Coronary artery (tissue), 2 donors: Measurements from ENCODE around the gene TSPAN18.

Experiments used
- DNase-seq: peaks from one replicate; pipeline ENCODE4 v3.0.0-alpha.2; 2017; ENCODE audit warnings: low spot score
- H3K27ac ChIP-seq, 2 donors: fragments of 200-600 bp; sonication (generic); one replicate each; pipeline ENCODE4 v1.5.1; 2016 to 2019
- H3K4me3 ChIP-seq: fragments of 200-600 bp; sonication (generic); 2 replicates; pipeline ENCODE4 v1.5.1; 2016; ENCODE audit warnings: mild to moderate bottlenecking, moderate library complexity
- TF ChIP-seq, protein P1 (sequence below): fragments of 200-600 bp; sonication (generic); IDR thresholded peaks from one replicate; pipeline ENCODE4 v1.5.1; 2019; ENCODE audit warnings: antibody characterized with exemption

TSPAN18 gene

GRCh38 chr11:44893846-44894617 lies 167.3 kb downstream of the TSPAN18 start:
- Histone ChIP-seq H3K4me3 (peak overlapping the region; percentile 18), H3K27ac (peak overlapping the region in 1 of 2 donors; percentile 46)
- no peak for DNase-seq

GRCh38 chr11:44899959-44900358 lies 173.2 kb downstream of the TSPAN18 start:
- TF ChIP-seq, protein P1, sequence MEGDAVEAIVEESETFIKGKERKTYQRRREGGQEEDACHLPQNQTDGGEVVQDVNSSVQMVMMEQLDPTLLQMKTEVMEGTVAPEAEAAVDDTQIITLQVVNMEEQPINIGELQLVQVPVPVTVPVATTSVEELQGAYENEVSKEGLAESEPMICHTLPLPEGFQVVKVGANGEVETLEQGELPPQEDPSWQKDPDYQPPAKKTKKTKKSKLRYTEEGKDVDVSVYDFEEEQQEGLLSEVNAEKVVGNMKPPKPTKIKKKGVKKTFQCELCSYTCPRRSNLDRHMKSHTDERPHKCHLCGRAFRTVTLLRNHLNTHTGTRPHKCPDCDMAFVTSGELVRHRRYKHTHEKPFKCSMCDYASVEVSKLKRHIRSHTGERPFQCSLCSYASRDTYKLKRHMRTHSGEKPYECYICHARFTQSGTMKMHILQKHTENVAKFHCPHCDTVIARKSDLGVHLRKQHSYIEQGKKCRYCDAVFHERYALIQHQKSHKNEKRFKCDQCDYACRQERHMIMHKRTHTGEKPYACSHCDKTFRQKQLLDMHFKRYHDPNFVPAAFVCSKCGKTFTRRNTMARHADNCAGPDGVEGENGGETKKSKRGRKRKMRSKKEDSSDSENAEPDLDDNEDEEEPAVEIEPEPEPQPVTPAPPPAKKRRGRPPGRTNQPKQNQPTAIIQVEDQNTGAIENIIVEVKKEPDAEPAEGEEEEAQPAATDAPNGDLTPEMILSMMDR: no peak
- no peak overlapping the region for H3K4me3 ChIP-seq
- no peak overlapping the region for H3K27ac ChIP-seq
- no peak for DNase-seq

More at GRCh38 chr11:44893846-44894617, 167.3 kb downstream of the TSPAN18 start:
- TF ChIP-seq, protein P1: peak; percentile 45

- no peak overlapping the region for H3K27ac ChIP-seq
Observed at GRCh38 chr11:44901120-44901633, 174.4 kb downstream of the TSPAN18 start.

DNA sequence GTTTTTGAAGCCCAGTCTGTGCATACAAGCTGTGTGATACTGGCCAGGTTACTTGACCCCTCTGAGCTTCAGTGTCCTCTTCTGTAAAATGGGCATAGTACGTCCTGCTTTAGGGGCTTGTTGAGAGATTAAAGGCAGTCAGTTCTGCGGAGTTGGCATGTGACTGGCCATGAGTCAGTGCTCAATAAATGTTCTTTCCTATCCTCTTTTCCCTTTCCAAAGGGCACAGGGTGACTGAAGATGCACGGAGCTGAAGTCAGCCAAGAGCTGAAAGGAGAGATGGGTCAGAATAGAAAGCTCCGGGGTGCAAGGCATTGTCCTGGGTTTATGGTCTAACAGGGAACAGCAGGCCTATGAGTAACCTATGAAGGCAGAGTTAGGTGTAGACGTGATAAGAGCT lies 175.0 kb downstream of the TSPAN18 start:
- TF ChIP-seq, protein P1: no peak
- DNase-seq: no peak
- Histone ChIP-seq H3K4me3 (no peak overlapping the region), H3K27ac (no peak overlapping the region)

More at GRCh38 chr11:44901120-44901633, 174.4 kb downstream of the TSPAN18 start:
- DNase-seq: no peak
- no peak overlapping the region for H3K4me3 ChIP-seq
- TF ChIP-seq, protein P1: no peak

DNA sequence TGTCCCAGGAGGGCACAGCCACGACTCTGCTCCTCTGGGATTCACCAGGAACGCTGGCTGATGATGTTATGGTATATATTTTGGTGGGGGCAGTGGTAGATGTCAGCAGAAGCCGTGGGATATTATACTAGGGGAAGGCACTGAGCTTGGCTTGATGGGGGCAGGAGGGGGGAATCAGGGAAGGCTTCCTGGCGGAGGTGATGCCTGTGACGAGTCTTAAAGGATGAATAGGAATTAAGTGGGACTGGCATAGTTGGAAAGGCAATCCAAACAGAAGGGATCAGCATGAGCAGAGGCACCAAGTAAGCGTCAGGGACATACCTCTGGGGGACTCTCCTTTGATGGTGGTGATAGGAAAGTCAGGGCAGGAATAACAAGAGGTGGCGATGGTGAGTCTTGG lies 176.3 kb downstream of the TSPAN18 start:
- TF ChIP-seq, protein P1: no peak
- H3K4me3 ChIP-seq: no peak overlapping the region
- no peak overlapping the region for H3K27ac ChIP-seq
- DNase-seq: no peak

DNA sequence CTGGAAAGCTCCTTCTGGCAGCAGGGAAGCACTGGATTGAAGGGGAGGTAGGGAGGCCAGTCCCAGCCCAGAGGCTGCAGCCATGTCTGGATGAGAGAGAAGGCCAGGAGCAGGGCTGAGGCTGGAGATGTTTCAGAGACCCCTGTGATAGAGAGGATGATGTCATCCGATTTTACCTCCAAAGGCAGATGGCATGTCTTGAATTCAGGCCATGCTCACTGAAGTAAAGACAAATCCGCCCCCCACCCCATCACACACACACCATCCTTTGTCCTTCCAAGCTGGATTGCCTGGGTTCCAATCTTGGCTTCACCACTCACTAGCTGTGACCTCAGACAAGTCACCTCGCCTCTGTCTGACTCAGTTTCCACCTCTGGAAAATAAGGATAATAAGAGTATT lies 176.8 kb downstream of the TSPAN18 start:
- Histone ChIP-seq H3K4me3 (no peak overlapping the region), H3K27ac (no peak overlapping the region)
- DNase-seq: no peak
- TF ChIP-seq, protein P1: no peak
